ENCODE measurements around the gene ANKS1B.
"Not testable (repeated sequence)": the region's sequence is repeated elsewhere in the genome, so short reads cannot be mapped to it uniquely, and the experiment has no call there.

Gene ANKS1B

DNA sequence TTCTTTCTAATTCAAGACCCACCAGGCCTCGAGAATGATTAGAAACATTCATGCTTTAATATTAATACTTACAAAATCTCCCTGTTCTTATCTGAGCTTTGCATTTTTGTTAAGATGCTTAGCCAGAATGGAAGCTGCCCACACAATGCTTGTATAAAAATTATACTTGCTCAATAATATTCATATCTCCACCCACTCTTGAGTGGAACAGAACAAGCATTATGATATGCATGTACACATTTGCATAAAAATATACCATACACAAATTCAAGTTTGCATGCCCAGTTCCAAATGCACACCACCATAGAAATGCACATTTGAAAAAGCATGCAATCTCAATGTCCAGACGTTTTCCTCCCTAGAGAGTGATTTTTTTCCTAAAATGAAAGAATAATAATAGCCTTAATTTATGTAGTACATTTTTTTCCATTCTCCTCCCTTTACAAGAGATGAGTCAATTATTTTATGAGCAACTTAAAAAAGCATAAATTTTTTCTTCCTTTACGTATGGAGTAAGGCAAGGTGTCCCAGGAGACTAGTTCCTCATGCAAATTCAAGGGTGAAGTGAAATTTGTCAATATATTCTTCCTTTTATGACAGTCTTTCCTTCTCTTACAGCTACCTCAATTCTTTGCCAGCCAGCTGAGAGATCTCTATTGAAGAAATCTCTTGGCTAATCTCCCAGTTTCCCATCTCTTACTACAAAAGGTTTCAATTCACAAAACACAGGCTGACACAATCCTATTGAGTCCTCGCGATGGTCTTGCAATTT is 650.3 kb downstream of the ANKS1B start:
- DNase-seq (ENCODE audit: low read depth): peak; percentile 0
- no peak overlapping the region for H3K4me3 ChIP-seq (ENCODE audit: control insufficient read depth, low read depth, low read length)
- TF ChIP-seq, protein P1, sequence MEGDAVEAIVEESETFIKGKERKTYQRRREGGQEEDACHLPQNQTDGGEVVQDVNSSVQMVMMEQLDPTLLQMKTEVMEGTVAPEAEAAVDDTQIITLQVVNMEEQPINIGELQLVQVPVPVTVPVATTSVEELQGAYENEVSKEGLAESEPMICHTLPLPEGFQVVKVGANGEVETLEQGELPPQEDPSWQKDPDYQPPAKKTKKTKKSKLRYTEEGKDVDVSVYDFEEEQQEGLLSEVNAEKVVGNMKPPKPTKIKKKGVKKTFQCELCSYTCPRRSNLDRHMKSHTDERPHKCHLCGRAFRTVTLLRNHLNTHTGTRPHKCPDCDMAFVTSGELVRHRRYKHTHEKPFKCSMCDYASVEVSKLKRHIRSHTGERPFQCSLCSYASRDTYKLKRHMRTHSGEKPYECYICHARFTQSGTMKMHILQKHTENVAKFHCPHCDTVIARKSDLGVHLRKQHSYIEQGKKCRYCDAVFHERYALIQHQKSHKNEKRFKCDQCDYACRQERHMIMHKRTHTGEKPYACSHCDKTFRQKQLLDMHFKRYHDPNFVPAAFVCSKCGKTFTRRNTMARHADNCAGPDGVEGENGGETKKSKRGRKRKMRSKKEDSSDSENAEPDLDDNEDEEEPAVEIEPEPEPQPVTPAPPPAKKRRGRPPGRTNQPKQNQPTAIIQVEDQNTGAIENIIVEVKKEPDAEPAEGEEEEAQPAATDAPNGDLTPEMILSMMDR (IDR thresholded peaks at IDR 0.05; ENCODE audit: control insufficient read depth, insufficient read depth, low read depth, low read length, missing control alignments): no peak

DNA sequence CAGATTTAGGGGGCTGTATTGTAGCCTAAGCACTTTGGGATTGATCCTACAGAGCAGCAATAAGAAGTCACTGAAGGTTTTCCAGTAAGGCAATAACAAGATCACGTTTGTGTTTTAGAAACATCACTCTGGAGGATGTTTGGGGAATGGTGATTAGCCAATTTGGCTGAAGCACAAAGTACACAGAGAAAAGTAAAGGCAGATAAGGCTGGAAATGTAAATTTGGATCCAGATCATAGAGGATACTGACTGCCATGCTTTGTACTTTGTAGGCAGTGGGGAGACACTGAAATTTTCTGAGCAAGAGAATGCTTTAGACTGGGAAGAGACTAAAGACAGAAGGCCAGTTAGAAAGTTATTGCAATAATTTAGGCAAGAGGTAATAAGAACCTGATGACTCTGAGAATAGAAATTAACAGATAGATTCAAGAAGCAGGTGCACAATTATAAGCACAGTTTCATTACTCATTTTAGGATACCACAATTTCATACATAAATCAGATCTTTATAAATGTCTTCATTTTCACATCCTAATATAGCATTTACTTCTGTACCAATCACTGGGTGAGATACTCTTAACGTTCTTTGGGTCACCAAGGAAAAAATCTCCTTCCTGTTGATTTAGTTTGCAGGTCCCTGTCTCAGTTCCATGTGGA is 651.7 kb downstream of the ANKS1B start:
- TF ChIP-seq, protein P1 (IDR thresholded peaks at IDR 0.05; ENCODE audit: control insufficient read depth, insufficient read depth, low read depth, low read length, missing control alignments): no peak
- DNase-seq (ENCODE audit: low read depth): no peak

DNA sequence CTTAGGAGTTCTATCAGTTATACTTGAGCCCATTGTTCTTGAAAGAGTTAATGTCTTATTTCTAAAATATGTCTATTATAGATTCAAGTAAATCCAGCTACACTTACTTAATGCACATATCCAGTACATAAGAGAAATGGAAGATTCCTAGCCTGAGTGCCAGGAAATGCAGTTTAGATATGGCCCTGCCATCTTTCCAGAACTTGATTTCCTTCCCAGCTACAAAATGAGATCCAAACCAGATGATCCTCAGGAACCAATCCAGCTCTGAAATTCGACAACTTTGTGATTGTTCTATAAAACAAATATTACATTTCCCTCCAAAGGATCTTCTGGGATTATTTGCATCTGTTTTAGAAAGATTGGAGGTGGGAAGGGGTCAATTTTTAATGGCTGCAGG is 654.5 kb downstream of the ANKS1B start:
- no peak for DNase-seq (ENCODE audit: low read depth)
- TF ChIP-seq, protein P1 (IDR thresholded peaks at IDR 0.05; ENCODE audit: control insufficient read depth, insufficient read depth, low read depth, low read length, missing control alignments): no peak
- H3K4me3 ChIP-seq (ENCODE audit: control insufficient read depth, low read depth, low read length): no peak overlapping the region

More for the DNA sequence above, 651.7 kb downstream of the ANKS1B start:
- no peak overlapping the region for H3K4me3 ChIP-seq (ENCODE audit: control insufficient read depth, low read depth, low read length)

DNA sequence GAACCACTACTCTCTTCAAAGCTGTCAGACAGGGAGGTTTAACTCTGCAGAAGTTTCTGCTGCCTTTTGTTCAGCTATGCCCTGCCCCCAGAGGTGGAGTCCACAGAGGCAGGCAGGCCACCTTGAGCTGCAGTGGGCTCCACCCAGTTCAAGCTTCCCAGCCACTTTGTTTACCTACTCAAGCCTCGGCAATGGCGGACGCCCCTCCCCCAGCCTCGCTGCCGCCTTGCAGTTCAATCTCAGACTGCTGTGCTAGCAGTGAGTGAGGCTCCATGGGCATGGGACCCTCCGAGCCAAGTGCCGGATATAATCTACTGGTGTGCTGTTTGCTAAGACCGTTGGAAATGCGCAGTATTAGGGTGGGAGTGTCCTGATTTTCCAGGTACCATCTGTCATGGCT is 663.5 kb downstream of the ANKS1B start:
- DNase-seq (ENCODE audit: low read depth); H3K4me3 ChIP-seq (ENCODE audit: control insufficient read depth, low read depth, low read length): not testable (repeated sequence)

DNA sequence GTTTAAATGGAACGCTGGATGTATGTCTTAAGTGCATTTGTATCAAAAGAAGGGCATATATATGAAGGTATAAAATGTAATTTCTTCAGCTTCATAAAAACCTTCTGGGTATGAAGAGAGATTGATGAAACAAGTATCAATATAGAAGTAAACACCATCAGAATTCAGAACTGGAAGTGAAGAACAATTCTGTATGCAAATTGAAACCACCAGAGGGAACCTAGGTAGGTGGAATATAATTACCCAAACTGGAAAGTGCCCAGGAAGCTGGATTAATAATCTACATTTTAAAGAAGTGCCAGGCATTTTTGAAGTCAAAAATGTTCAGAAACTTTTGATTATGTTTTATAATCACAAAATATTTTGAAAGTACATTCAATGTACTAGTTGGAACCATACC is 673.4 kb downstream of the ANKS1B start:
- DNase-seq (ENCODE audit: low read depth): no peak
- no peak overlapping the region for H3K4me3 ChIP-seq (ENCODE audit: control insufficient read depth, low read depth, low read length)
- TF ChIP-seq, protein P1 (IDR thresholded peaks at IDR 0.05; ENCODE audit: control insufficient read depth, insufficient read depth, low read depth, low read length, missing control alignments): no peak

DNA sequence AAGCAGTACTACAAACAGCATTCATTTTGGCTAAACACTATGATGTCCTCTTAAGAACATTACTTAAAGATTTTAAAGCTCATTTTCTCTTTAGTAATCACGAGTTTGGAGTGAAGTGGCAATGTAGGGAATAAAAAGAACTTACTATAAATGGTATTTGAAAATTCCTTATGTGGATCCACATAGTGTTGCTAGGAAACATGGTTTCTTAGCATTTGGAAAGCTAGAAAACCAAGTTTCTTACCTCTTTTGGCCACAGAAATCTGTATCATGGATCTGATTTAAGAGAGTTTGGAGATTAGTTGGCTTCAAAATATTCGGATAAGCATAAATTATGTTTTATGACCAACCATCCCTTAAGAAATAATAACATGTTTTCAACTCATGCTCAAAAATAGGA is 674.9 kb downstream of the ANKS1B start:
- TF ChIP-seq, protein P1 (IDR thresholded peaks at IDR 0.05; ENCODE audit: control insufficient read depth, insufficient read depth, low read depth, low read length, missing control alignments): no peak
- DNase-seq (ENCODE audit: low read depth): no peak
- H3K4me3 ChIP-seq (ENCODE audit: control insufficient read depth, low read depth, low read length): no peak overlapping the region

DNA sequence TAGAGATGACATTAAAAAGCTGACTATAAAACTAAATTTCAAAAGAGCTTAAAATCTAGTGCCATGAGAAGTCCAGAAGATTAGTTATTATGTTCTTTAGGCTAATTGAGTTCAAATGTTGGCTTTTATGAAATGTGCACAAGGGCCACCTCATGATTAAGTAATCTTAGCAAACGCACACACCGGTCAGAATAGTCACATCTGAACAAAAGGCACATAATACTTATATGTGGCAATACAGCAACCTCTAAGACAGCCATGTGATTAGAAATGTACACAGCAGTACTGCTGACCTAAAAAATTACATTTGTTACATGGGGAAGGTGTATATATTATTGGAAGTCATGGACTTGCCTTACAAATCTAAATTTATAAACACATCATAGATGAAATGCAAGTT is 681.9 kb downstream of the ANKS1B start:
- no peak overlapping the region for H3K4me3 ChIP-seq (ENCODE audit: control insufficient read depth, low read depth, low read length)
- DNase-seq (ENCODE audit: low read depth): no peak
- TF ChIP-seq, protein P1 (IDR thresholded peaks at IDR 0.05; ENCODE audit: control insufficient read depth, insufficient read depth, low read depth, low read length, missing control alignments): no peak

Data from AG09309 (cell line).